ENCODE results near the gene MT1G. TPM values are rescaled to one million over a fixed set of nuclear protein-coding genes. Genes with fewer than 3 reads are reported as not detected.
"Not testable (repeated sequence)": the region's sequence is repeated elsewhere in the genome, so short reads cannot be mapped to it uniquely, and the experiment has no call there.

The MT1G gene
- total and polyA plus RNA-seq, 4 experiments from 2014 or later, result 1.3 TPM; not detected in 3

GRCh38 chr16:56679818-56680217 is 12.0 kb upstream of the MT1G start:
- H3K9me3 ChIP-seq (ENCODE audit: control insufficient read depth in 1 of 2, low read length in 2 of 2), result no peaks in the 10 kb centered on the region
- Mint-ChIP-seq H3K9me3 (no peaks in the 10 kb centered on the region), H3K4me3 (no peak overlapping the region), H3K27ac (peak overlapping the region in 2 of 7 donors; percentile 36 to 97), H3K27me3 (peaks cover 0 to 4% of the 10 kb centered on the region in 2 donors), H3K36me3 (peaks cover 4 to 6% of the 10 kb centered on the region in 2 donors), H3K4me1 (peaks cover 17 to 41% (median 26%) of the 10 kb centered on the region in 4 donors)
- no peak overlapping the region for H3K27ac ChIP-seq (ENCODE audit: low read depth, low read length)
- H3K4me3 ChIP-seq (ENCODE audit: low read length in 2 of 2), result no peak overlapping the region
- H3K36me3 ChIP-seq (ENCODE audit: insufficient read depth, low read length), result no peaks in the 10 kb centered on the region
- H3K27me3 ChIP-seq (ENCODE audit: insufficient read depth, low read length), result no peaks in the 10 kb centered on the region
- POLR2A ChIA-PET (ENCODE audit: partially characterized antibody), result interaction anchor here (1.3 kb wide), 1 partner anchor 10 kb away, joined by 3 read pairs; the partner anchor contains the start of gene MT1H
- DNase-seq, result no peak
- intact Hi-C loops (cut with micrococcal nuclease), result loop anchor here (5.0 kb wide), 1 partner anchor 228 kb away; the partner anchor contains the start of genes NUDT21 and OGFOD1
- H3K4me1 ChIP-seq (ENCODE audit: insufficient read depth, low read length), result peaks cover 32% of the 10 kb centered on the region
- CTCF ChIA-PET (ENCODE audit: partially characterized antibody), result interaction anchor here (0.9 to 2.6 kb wide), 2 partner anchors 70 to 103 kb away, joined by 3 to 6 read pairs; no protein-coding TSS in a partner anchor

DNA sequence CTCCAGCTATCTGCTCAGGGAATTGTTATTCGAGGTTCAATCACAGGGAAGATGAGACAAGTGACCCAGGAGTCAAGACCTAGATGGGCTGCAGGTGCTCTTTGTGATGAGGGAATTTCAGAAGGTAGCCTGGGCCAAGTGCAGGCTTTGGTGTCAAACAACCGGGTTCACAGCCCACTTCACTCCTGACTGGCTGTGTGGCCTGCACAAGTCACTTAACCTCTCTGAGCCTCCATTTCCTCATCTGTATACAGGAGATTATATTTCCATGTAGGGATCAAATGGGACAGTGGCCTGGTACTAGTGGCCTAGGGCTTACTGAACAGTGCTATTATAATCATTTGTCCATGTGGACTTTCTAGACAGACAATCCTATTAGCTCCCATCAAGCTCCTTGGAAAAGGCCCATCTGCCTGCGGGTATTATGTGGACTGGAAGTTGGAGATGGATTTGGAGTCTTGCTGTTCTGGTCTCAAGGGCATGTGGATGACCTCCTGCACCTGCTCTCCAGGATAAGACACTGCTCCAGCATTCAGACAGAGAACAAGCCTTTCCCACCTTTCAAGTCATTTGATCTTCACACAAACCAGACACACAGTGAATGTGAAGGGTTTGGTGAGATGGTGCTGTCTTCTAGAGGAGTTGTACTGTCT is 11.3 kb upstream of the MT1G start:
- POLR2A ChIA-PET (ENCODE audit: partially characterized antibody), result interaction anchor here (1.3 kb wide), 1 partner anchor 10 kb away, joined by 3 read pairs; the partner anchor contains the start of gene MT1H
- Histone ChIP-seq H3K4me1 (ENCODE audit: insufficient read depth, low read length) (peaks cover 32% of the 10 kb centered on the region), H3K27ac (ENCODE audit: low read depth, low read length) (no peak overlapping the region), H3K36me3 (ENCODE audit: insufficient read depth, low read length) (no peaks in the 10 kb centered on the region), H3K27me3 (ENCODE audit: insufficient read depth, low read length) (no peaks in the 10 kb centered on the region), H3K9me3 (ENCODE audit: control insufficient read depth in 1 of 2, low read length in 2 of 2) (no peaks in the 10 kb centered on the region), H3K4me3 (ENCODE audit: low read length in 2 of 2) (no peak overlapping the region)
- no peak for DNase-seq
- CTCF ChIA-PET (ENCODE audit: partially characterized antibody), result interaction anchor here (0.9 to 2.4 kb wide), 2 partner anchors 23 to 70 kb away, joined by 3 to 9 read pairs; no protein-coding TSS in a partner anchor
- H3K4me1 Mint-ChIP-seq, result peaks cover 18 to 40% (median 26%) of the 10 kb centered on the region in 4 donors
- peak overlapping the region in 1 of 7 donors; percentile 97 for H3K27ac Mint-ChIP-seq
- peaks cover 0 to 6% of the 10 kb centered on the region in 2 donors for H3K27me3 Mint-ChIP-seq
- intact Hi-C loops (cut with micrococcal nuclease), result no loop called here
- peaks cover under 1 to 6% of the 10 kb centered on the region in 2 donors for H3K36me3 Mint-ChIP-seq
- H3K9me3 Mint-ChIP-seq, result no peaks in the 10 kb centered on the region
- no peak overlapping the region for H3K4me3 Mint-ChIP-seq

DNA sequence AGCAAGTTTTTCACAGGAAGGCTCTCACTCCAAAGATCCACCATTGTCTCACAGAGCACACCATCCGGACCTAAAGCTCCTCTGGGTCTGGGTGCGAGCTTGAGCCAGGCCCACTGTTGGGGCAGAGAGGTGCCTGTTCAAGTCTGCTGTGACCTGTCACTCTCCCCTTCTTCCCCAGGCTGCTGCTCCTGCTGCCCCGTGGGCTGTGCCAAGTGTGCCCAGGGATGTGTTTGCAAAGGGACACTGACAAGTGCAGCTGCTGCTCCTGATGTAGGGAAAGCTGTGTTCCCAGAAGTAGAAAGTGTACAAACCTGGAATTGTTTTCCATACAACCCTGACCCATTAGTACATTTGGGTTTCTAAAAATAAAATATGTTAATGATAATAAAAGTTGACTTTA is 9.6 kb upstream of the MT1G start:
- Histone ChIP-seq H3K4me3 (ENCODE audit: low read length in 2 of 2) (no peak overlapping the region), H3K36me3 (ENCODE audit: insufficient read depth, low read length) (no peaks in the 10 kb centered on the region), H3K27me3 (ENCODE audit: insufficient read depth, low read length) (no peaks in the 10 kb centered on the region), H3K4me1 (ENCODE audit: insufficient read depth, low read length) (peaks cover 17% of the 10 kb centered on the region), H3K9me3 (ENCODE audit: control insufficient read depth in 1 of 2, low read length in 2 of 2) (no peaks in the 10 kb centered on the region), H3K27ac (ENCODE audit: low read depth, low read length) (no peak overlapping the region)
- H3K27ac Mint-ChIP-seq, result no peak overlapping the region
- CTCF ChIA-PET (ENCODE audit: partially characterized antibody), result interaction anchor here (0.6 to 2.4 kb wide), 5 partner anchors 24 to 100 kb away, joined by 3 to 9 read pairs (median 3); no protein-coding TSS in a partner anchor
- peaks cover 13 to 26% (median 15%) of the 10 kb centered on the region in 4 donors for H3K4me1 Mint-ChIP-seq
- H3K27me3 Mint-ChIP-seq, result peaks cover 2 to 16% of the 10 kb centered on the region in 2 donors
- H3K4me3 Mint-ChIP-seq, result peak overlapping the region in 1 of 8 donors; percentile 20
- no peaks in the 10 kb centered on the region for H3K9me3 Mint-ChIP-seq
- intact Hi-C loops (cut with micrococcal nuclease), result no loop called here
- POLR2A ChIA-PET (ENCODE audit: partially characterized antibody), result no interaction called here
- DNase-seq, result no peak
- H3K36me3 Mint-ChIP-seq, result peaks cover 0 to 6% of the 10 kb centered on the region in 2 donors

DNA sequence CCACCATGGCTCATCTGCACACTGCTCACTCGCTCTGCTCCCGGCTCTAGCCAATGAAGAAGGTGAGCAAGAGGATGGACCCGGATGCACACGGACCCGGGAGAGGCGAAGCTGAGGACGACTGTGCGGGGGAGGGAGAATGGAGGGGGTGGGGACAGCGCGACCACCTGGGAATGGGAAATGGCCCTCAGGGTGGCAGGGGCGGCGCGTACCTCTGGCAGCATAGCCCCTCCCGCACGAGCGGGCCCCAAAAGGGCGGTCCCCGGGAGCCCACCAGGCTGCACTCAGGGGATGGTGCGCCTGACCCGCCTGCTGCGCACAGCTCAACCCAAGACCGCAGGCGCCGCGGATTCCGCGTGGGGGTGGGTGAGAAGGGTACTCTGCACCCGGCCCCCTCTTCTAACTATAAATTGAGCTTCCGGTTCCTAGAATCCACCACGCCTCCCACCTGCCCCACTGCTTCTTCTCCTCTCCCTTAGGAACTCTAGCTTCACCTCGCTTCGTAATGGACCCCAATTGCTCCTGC is 7.9 kb upstream of the MT1G start:
- peaks cover 7 to 27% of the 10 kb centered on the region in 2 donors for H3K27me3 Mint-ChIP-seq
- intact Hi-C loops (cut with micrococcal nuclease), result no loop called here

DNA sequence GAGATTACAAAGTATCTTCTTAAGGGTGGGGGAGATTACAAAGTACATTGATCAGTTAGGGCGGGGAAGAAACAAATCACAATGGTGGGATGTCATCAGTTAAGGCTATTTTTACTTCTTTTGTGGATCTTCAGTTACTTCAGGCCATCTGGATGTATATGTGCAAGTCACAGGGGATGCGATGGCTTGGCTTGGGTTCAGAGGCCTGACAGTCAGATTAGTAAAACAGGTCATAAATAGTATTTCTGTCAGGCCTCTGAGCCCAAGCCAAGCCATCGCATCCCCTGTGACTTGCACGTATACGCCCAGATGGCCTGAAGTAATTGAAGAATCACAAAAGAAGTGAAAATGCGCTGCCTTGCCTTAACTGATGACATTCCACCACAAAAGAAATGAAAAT is 6.7 kb upstream of the MT1G start:
- H3K9me3 ChIP-seq (ENCODE audit: control insufficient read depth in 1 of 2, low read length in 2 of 2); DNase-seq; H3K9me3 Mint-ChIP-seq; H3K27me3 ChIP-seq (ENCODE audit: insufficient read depth, low read length); H3K27ac ChIP-seq (ENCODE audit: low read depth, low read length); H3K36me3 Mint-ChIP-seq; H3K36me3 ChIP-seq (ENCODE audit: insufficient read depth, low read length); H3K27ac Mint-ChIP-seq; H3K4me3 ChIP-seq (ENCODE audit: low read length in 2 of 2): not testable (repeated sequence)
- CTCF ChIA-PET (ENCODE audit: partially characterized antibody), result interaction anchor here (1.7 to 2.2 kb wide), 2 partner anchors 27 to 73 kb away, joined by 5 to 9 read pairs; no protein-coding TSS in a partner anchor
- Mint-ChIP-seq H3K4me3 (peak overlapping the region in 1 of 8 donors; percentile 21), H3K4me1 (peaks cover 9 to 14% (median 12%) of the 10 kb centered on the region in 4 donors), H3K27me3 (peaks cover 14 to 33% of the 10 kb centered on the region in 2 donors)
- intact Hi-C loops (cut with micrococcal nuclease), result loop anchor here (1.0 kb wide), 1 partner anchor 28 kb away; no protein-coding TSS in a partner anchor
- peaks cover 13% of the 10 kb centered on the region for H3K4me1 ChIP-seq (ENCODE audit: insufficient read depth, low read length)
- POLR2A ChIA-PET (ENCODE audit: partially characterized antibody), result interaction anchor here (0.7 to 1.5 kb wide), 2 partner anchors 8 to 54 kb away, joined by 3 to 6 read pairs; partner anchors contain the start of gene MT1X

More for the DNA sequence above, 7.9 kb upstream of the MT1G start:
- Mint-ChIP-seq H3K27ac (peak overlapping the region in 5 of 7 donors; percentile 30 to 84 (median 39)), H3K9me3 (no peaks in the 10 kb centered on the region), H3K4me3 (peak overlapping the region; percentile 73 to 83 (median 78)), H3K4me1 (peaks cover 7 to 13% (median 8%) of the 10 kb centered on the region in 4 donors), H3K36me3 (no peaks in the 10 kb centered on the region)
- Histone ChIP-seq H3K27me3 (ENCODE audit: insufficient read depth, low read length) (no peaks in the 10 kb centered on the region), H3K4me1 (ENCODE audit: insufficient read depth, low read length) (peaks cover 9% of the 10 kb centered on the region), H3K36me3 (ENCODE audit: insufficient read depth, low read length) (no peaks in the 10 kb centered on the region), H3K9me3 (ENCODE audit: control insufficient read depth in 1 of 2, low read length in 2 of 2) (no peaks in the 10 kb centered on the region), H3K27ac (ENCODE audit: low read depth, low read length) (no peak overlapping the region), H3K4me3 (ENCODE audit: low read length in 2 of 2) (no peak overlapping the region)
- ChIA-PET POLR2A (ENCODE audit: partially characterized antibody) (interaction anchor here (0.6 to 1.3 kb wide), 5 partner anchors 11 to 241 kb away, joined by 3 to 4 read pairs (median 3); partner anchors contain the start of gene MT2A), CTCF (ENCODE audit: partially characterized antibody) (interaction anchor here (0.7 to 1.7 kb wide), 5 partner anchors 13 to 99 kb away, joined by 3 to 8 read pairs (median 4); no protein-coding TSS in a partner anchor)
- DNase-seq, result peak in 4 of 5 donors; percentile 25 to 68 (median 40)

DNA sequence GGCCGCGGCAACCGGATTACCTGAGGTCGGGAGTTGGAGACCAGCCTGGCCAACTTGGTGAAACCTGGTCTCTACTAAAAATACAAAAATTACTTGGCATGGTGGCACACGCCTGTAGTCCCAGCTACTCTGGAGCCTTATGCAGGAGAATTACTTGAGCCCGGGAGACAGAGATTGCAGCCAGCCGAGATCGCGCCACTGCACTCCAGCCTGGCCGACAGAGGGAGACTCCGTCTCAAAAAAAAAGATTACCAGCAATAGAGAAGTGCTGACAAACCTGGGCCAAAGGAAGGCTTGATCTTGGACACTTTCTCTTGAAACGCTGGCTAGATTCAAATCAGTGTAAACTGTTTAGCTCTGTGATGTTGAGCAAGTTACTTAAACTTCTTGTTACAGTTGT is 6.1 kb upstream of the MT1G start:
- no peak overlapping the region for H3K4me3 ChIP-seq (ENCODE audit: low read length in 2 of 2)

More for the DNA sequence above, 6.1 kb upstream of the MT1G start:
- CTCF ChIA-PET (ENCODE audit: partially characterized antibody), result interaction anchor here (0.8 to 2.2 kb wide), 3 partner anchors 9 to 73 kb away, joined by 4 to 9 read pairs (median 5); partner anchors contain the start of gene MT1X
- peak in 2 of 5 donors; percentile 15 to 47 for DNase-seq
- intact Hi-C loops (cut with micrococcal nuclease), result loop anchor here (1.0 kb wide), 1 partner anchor 28 kb away; no protein-coding TSS in a partner anchor
- H3K36me3 ChIP-seq (ENCODE audit: insufficient read depth, low read length), result no peaks in the 10 kb centered on the region
- peaks cover 14% of the 10 kb centered on the region for H3K4me1 ChIP-seq (ENCODE audit: insufficient read depth, low read length)
- Mint-ChIP-seq H3K4me1 (peaks cover 10 to 18% (median 15%) of the 10 kb centered on the region in 4 donors), H3K9me3 (no peaks in the 10 kb centered on the region), H3K36me3 (no peaks in the 10 kb centered on the region), H3K4me3 (peak overlapping the region in 3 of 8 donors; percentile 7 to 27 (median 21)), H3K27me3 (peaks cover 21 to 38% of the 10 kb centered on the region in 2 donors), H3K27ac (no peak overlapping the region)
- peaks cover 13% of the 10 kb centered on the region for H3K27me3 ChIP-seq (ENCODE audit: insufficient read depth, low read length)
- no peaks in the 10 kb centered on the region for H3K9me3 ChIP-seq (ENCODE audit: control insufficient read depth in 1 of 2, low read length in 2 of 2)
- POLR2A ChIA-PET (ENCODE audit: partially characterized antibody), result interaction anchor here (0.7 to 1.5 kb wide), 2 partner anchors 8 to 53 kb away, joined by 3 to 6 read pairs; partner anchors contain the start of gene MT1X
- no peak overlapping the region for H3K27ac ChIP-seq (ENCODE audit: low read depth, low read length)

All from CD4-positive, alpha-beta memory T cell (primary cell).